GM18502 (cell line): ENCODE measurements around the gene KCNMA1.

Experiments
- ATAC-seq: cut with Tn5 transposase; IDR thresholded peaks from one replicate; pipeline ENCODE4 v1.9.1; 2021; ENCODE audit warnings: mild to moderate bottlenecking; ENCODE audit not compliant: unreplicated experiment, poor library complexity

The KCNMA1 gene

GRCh38 chr10:77068969-77069368 lies 568.6 kb downstream of the KCNMA1 start:
- no peak for ATAC-seq

- ATAC-seq: no peak
Observed at GRCh38 chr10:77068272-77068671, 569.3 kb downstream of the KCNMA1 start.

GRCh38 chr10:77062381-77062780 lies 575.2 kb downstream of the KCNMA1 start:
- no peak for ATAC-seq

- ATAC-seq: no peak
Observed at GRCh38 chr10:77060913-77061312, 576.7 kb downstream of the KCNMA1 start.

GRCh38 chr10:77056650-77057049 lies 581.0 kb downstream of the KCNMA1 start:
- no peak for ATAC-seq

- ATAC-seq: no peak
Observed at GRCh38 chr10:77052593-77052992, 585.0 kb downstream of the KCNMA1 start.

GRCh38 chr10:77051837-77052236 lies 585.8 kb downstream of the KCNMA1 start:
- ATAC-seq: no peak

- ATAC-seq: no peak
Observed at GRCh38 chr10:77049896-77050295, 587.7 kb downstream of the KCNMA1 start.

- ATAC-seq: no peak
Observed at GRCh38 chr10:77049146-77049545, 588.5 kb downstream of the KCNMA1 start.

GRCh38 chr10:77045085-77045484 lies 592.5 kb downstream of the KCNMA1 start:
- no peak for ATAC-seq

- ATAC-seq: no peak
Observed at GRCh38 chr10:77043420-77043763, 594.2 kb downstream of the KCNMA1 start.

GRCh38 chr10:77042706-77043419 lies 594.7 kb downstream of the KCNMA1 start:
- ATAC-seq: no peak

GRCh38 chr10:77041636-77042258 lies 595.9 kb downstream of the KCNMA1 start:
- no peak for ATAC-seq

- ATAC-seq: no peak
Observed at GRCh38 chr10:77038407-77038806, 599.2 kb downstream of the KCNMA1 start.

GRCh38 chr10:77037735-77038403 lies 599.7 kb downstream of the KCNMA1 start:
- no peak for ATAC-seq

- no peak for ATAC-seq
Observed at GRCh38 chr10:77036993-77037734, 600.4 kb downstream of the KCNMA1 start.

- no peak for ATAC-seq
Observed at GRCh38 chr10:77036276-77036675, 601.3 kb downstream of the KCNMA1 start.

GRCh38 chr10:77034795-77035194 lies 602.8 kb downstream of the KCNMA1 start:
- ATAC-seq: no peak

GRCh38 chr10:77034240-77034639 lies 603.4 kb downstream of the KCNMA1 start:
- no peak for ATAC-seq

- ATAC-seq: no peak
Observed at GRCh38 chr10:77032188-77032570, 605.4 kb downstream of the KCNMA1 start.
